Pancreas (tissue), 10 donors: ENCODE data around the gene GPC6. TPM values are rescaled to one million over a fixed set of nuclear protein-coding genes. Genes with fewer than 3 reads are reported as not detected.
A peak's percentile ranks its signal among the peaks of the same experiment; 100 is the strongest.
"Not testable (repeated sequence)": the region's sequence is repeated elsewhere in the genome, so short reads cannot be mapped to it uniquely, and the experiment has no call there.

ENCODE experiments used
- ATAC-seq, 4 donors: fragments of 200-7000 bp; cut with Tn5 transposase; one replicate each; pipeline versions ENCODE4 v1.8.0 to v1.9.1; 2020; ENCODE audit warnings: mild to moderate bottlenecking in 4 of 4, moderate library complexity in 4 of 4
- DNase-seq, 6 donors: peaks; one replicate each; pipeline ENCODE4 v3.0.0-alpha.2; 2020
- FAIRE-seq: peaks from 2 replicates; lab custom pipeline; 2012; peaks lifted over from hg19 to GRCh38; lab: Jason Lieb, UNC
- H3K27ac ChIP-seq, 4 donors: fragments of 200-600 bp; sonication (generic); 1 replicate in 3 of 4; 2 replicates in 1 of 4; pipeline versions ENCODE4 v1.5.0 to v1.8.0; 2020
- H3K27me3 ChIP-seq, 4 donors: fragments of 200-600 bp; one replicate each; pipeline ENCODE4 v1.8.0; 2021
- H3K36me3 ChIP-seq, 3 donors: fragments of 200-600 bp; sonication (generic) in 1 of 3; one replicate each; pipeline versions ENCODE4 v1.5.0 to v1.8.0; 2020 to 2021
- H3K4me1 ChIP-seq, 3 donors: fragments of 200-600 bp; one replicate each; pipeline ENCODE4 v1.8.0; 2021
- H3K4me3 ChIP-seq, 4 donors: fragments of 200-600 bp; sonication (generic) in 2 of 4; one replicate each; pipeline versions ENCODE4 v1.5.0 to v1.8.0; 2020 to 2021
- H3K9me3 ChIP-seq, 4 donors: fragments of 200-600 bp; one replicate each; pipeline ENCODE4 v1.8.0; 2021
- CTCF ChIP-seq, 4 donors: fragments of 200-600 bp; sonication (generic) in 3 of 4; IDR thresholded peaks; one replicate each; pipeline versions ENCODE4 v1.5.0 to v1.8.0; 2021; ENCODE audit warnings: antibody characterized with exemption in 4 of 4
- WGBS, 2 donors: extraction: QIAGEN DNeasy Blood & Tissue Kit; methylation state at CpG; one replicate each; pipeline ENCODE4 v1.1.7; 2013; 5-methylcytosine and 5-hydroxymethylcytosine counted together
- intact Hi-C, 3 donors: fragments of 100-400 bp; cut with DNase I; formaldehyde crosslinking; loops; one replicate each; pipeline versions ENCODE4 v1.11.1 to v1.14.2; 2022
- polyA plus RNA-seq, 2 donors: library from polyadenylated mRNA; stranded (reverse); fragments of 200-250 nt; gene quantifications; one replicate each; pipeline ENCODE4 v1.2.3, GENCODE V29; 2013
- total RNA-seq, 6 donors: library from RNA; stranded (reverse); fragmentation: NEBNext Ultra II Directional in 4 of 6; extraction: Animal tissue kit (Norgen Biotek cat#: 25700) in 4 of 6; gene quantifications; one replicate each; pipeline versions ENCODE4 v1.2.1 to v1.2.4, GENCODE V29; 2021 to 2023
- donor health status: healthy with polysubstance abuse.
- donor health status: DM: no; HTN: no; CAD: no; lungs with moderate emphysema.
- donor health status: DM: no; HTN: no; CAD: no.
- donor health status: control.
- donor health status: control.
- donor health status: Bipolar disorder and iron deficiency.
- donor health status: DM: yes; HTN: yes; CAD: no.
- donor health status: DM: no; HTN: no; CAD: no.
- donor health status: DM: no; HTN: no; CAD: no.
- donor health status: DM: yes; HTN: yes; CAD: no.

The GPC6 gene
- total and polyA plus RNA-seq, 8 donors: 0.23 to 3.3 (median 1.2) TPM

DNA sequence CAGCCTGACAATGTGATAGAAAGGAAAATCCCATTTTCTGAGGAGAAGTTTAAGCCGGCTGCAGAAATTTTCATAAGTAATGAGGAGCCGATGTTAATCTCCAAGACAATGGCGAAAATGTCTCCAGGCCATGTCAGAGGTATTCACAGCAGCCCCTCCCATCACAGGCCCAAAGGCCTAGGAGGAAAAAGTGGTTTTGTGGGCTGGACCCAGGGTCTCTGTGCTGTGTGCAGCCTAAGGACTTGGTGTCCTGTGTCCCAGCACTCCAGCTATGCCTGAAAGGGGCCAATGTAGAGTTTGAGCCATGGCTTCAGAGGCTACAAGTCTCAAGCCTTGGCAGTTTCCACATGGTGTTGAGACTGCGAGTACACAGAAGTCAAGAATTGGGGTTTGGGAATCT is 32.9 kb upstream of the GPC6 start:
- no peak for DNase-seq
- FAIRE-seq: no peak
- no peak for TF ChIP-seq CTCF (IDR thresholded peaks at IDR 0.05)
- intact Hi-C loops: no loop called here
- Histone ChIP-seq H3K27me3 (no peaks in the 10 kb centered on the region), H3K9me3 (no peaks in the 10 kb centered on the region), H3K36me3 (no peaks in the 10 kb centered on the region), H3K4me3 (no peak overlapping the region), H3K4me1 (no peaks in the 10 kb centered on the region), H3K27ac (no peak overlapping the region)
- WGBS, 2 donors: 87 to 91% methylated on average over 4 of the region's 4 CpGs
- no peak for ATAC-seq

DNA sequence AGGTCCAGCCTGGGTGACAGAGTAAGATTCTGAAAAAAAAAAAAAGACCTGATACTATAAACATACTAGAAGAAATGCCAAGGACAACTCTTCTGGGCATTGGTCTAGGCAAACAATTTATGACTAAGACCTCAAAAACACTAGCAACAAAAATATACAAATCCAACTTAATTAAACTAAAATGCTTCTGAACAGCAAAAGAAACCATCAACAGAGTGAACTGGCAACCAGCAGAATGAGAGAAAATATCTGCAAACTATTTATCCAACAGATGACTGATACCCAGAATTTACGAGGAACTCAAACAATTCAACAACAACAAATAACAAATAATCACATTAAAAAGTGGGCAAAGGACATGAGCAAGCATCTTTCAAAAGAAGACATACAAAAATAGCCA is 26.8 kb upstream of the GPC6 start:
- intact Hi-C loops: no loop called here
- H3K9me3 ChIP-seq: no peaks in the 10 kb centered on the region
- WGBS, 2 donors: 62 to 81% methylated on average over 1 of the region's 1 CpG
- H3K4me3 ChIP-seq: no peak overlapping the region
- TF ChIP-seq CTCF (IDR thresholded peaks at IDR 0.05): no peak
- DNase-seq (no peak), FAIRE-seq (no peak), ATAC-seq (no peak)
- no peak overlapping the region for H3K27ac ChIP-seq
- H3K27me3 ChIP-seq: no peaks in the 10 kb centered on the region
- H3K4me1 ChIP-seq: no peaks in the 10 kb centered on the region
- no peaks in the 10 kb centered on the region for H3K36me3 ChIP-seq

DNA sequence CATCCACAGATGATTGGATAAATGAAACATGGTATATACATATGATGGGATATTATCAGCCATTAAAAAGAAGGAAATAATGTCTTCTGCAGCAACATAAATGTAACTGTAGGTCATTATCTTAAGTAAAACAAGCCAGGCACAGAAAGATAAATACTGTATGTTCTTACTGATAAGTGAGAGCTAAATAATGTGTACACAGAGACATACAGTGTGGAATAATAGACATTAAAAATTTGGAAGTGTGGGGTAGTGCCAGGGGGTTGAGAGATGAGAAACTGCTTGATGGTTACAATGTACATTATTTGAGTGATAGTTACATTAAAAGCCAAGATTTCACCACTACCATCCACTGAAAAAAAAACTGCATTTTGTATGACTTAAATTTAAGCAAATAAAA is 26.0 kb upstream of the GPC6 start:
- FAIRE-seq (no peak), DNase-seq (no peak), ATAC-seq (no peak)
- no peaks in the 10 kb centered on the region for H3K36me3 ChIP-seq
- H3K27ac ChIP-seq: no peak overlapping the region
- TF ChIP-seq CTCF (IDR thresholded peaks at IDR 0.05): no peak
- no peaks in the 10 kb centered on the region for H3K4me1 ChIP-seq
- H3K9me3 ChIP-seq: no peaks in the 10 kb centered on the region
- H3K27me3 ChIP-seq: no peaks in the 10 kb centered on the region
- H3K4me3 ChIP-seq: no peak overlapping the region
- intact Hi-C loops: no loop called here

GRCh38 chr13:93201992-93202558 is 24.5 kb upstream of the GPC6 start:
- TF ChIP-seq CTCF (IDR thresholded peaks at IDR 0.05): no peak
- no peak overlapping the region for H3K27ac ChIP-seq
- no peak for DNase-seq
- intact Hi-C loops: no loop called here
- no peaks in the 10 kb centered on the region for H3K9me3 ChIP-seq
- H3K4me3 ChIP-seq: no peak overlapping the region
- H3K27me3 ChIP-seq: no peaks in the 10 kb centered on the region
- WGBS, 2 donors: 30 to 32% methylated on average over 1 of the region's 1 CpG
- H3K4me1 ChIP-seq: no peaks in the 10 kb centered on the region
- no peaks in the 10 kb centered on the region for H3K36me3 ChIP-seq
- no peak for FAIRE-seq
- no peak for ATAC-seq

- 79 to 87% methylated on average over 24 of the region's 24 CpGs for WGBS, 2 donors
- H3K27me3 ChIP-seq, H3K4me1 ChIP-seq, ATAC-seq, H3K4me3 ChIP-seq, H3K36me3 ChIP-seq, intact Hi-C loops, H3K27ac ChIP-seq, H3K9me3 ChIP-seq, FAIRE-seq: not testable (repeated sequence)
- peak in 1 of 6 donors; percentile 32 for DNase-seq
Measured at GRCh38 chr13:93206778-93207392, 19.7 kb upstream of the GPC6 start.
